Adrenal gland (tissue), 5 donors: ENCODE data around the gene TMEM250.

Experiments used
- POLR2A ChIP-seq, 2 donors: fragments of 450-650 bp; IDR thresholded peaks; one replicate each; pipeline ENCODE4 v1.6.1; 2017; ENCODE audit warnings: antibody characterized with exemption in 2 of 2, mild to moderate bottlenecking in 2 of 2, moderate library complexity in 1 of 2
- TF ChIP-seq, protein P1 (sequence below), 6 experiments: fragments of 450-650 bp in 4 of 6; fragments of 200-600 bp in 2 of 6; sonication (generic) in 1 of 6; IDR thresholded peaks; 1 replicate in 5 of 6; 2 replicates in 1 of 6; pipeline versions ENCODE4 v1.5.1 to v1.8.0; 2016 to 2021; ENCODE audit warnings: antibody characterized with exemption in 6 of 6, mild to moderate bottlenecking in 2 of 6, moderate library complexity in 1 of 6
- donor health status: DM: no; HTN: no; CAD: no.

DNA sequence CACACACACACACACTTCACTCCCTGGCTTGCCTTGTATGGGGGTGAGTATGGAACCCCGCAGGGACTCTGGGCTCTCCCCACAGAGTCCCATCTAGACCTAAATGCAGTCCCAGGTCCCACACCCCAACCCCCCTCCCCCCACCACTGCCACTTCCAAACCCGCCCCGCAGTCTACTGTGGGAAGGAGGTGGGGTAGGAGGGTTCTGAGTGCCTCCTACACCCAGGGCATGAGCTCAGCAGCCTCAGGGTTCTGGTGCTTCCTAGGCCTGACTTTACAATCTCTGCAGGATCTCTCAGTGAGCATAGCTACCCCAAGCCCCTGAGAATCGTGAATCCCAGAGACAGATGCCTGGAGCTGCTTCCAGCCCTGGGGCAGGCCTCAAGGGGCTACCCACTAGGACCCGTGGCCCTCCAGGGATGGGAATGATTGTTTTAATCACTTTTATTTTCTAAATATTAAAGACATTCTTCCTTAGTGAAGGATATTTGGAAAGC, 22.1 kb downstream of the TMEM250 start:
- TF ChIP-seq, protein P1, sequence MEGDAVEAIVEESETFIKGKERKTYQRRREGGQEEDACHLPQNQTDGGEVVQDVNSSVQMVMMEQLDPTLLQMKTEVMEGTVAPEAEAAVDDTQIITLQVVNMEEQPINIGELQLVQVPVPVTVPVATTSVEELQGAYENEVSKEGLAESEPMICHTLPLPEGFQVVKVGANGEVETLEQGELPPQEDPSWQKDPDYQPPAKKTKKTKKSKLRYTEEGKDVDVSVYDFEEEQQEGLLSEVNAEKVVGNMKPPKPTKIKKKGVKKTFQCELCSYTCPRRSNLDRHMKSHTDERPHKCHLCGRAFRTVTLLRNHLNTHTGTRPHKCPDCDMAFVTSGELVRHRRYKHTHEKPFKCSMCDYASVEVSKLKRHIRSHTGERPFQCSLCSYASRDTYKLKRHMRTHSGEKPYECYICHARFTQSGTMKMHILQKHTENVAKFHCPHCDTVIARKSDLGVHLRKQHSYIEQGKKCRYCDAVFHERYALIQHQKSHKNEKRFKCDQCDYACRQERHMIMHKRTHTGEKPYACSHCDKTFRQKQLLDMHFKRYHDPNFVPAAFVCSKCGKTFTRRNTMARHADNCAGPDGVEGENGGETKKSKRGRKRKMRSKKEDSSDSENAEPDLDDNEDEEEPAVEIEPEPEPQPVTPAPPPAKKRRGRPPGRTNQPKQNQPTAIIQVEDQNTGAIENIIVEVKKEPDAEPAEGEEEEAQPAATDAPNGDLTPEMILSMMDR (IDR thresholded peaks at IDR 0.05) = no peak
- no peak for TF ChIP-seq POLR2A (IDR thresholded peaks at IDR 0.05)
